ENCODE results near the gene FAR1.

FAR1 gene

GRCh38 chr11:13669544-13670488, 1.3 kb downstream of the FAR1 start:
- DNase-seq (ENCODE audit: low read depth): no peak

GRCh38 chr11:13672576-13673210, 4.2 kb downstream of the FAR1 start:
- DNase-seq (ENCODE audit: low read depth): no peak

- DNase-seq (ENCODE audit: low read depth): no peak
These were observed 6.5 kb downstream of the FAR1 start for GRCh38 chr11:13674799-13675509.

DNA sequence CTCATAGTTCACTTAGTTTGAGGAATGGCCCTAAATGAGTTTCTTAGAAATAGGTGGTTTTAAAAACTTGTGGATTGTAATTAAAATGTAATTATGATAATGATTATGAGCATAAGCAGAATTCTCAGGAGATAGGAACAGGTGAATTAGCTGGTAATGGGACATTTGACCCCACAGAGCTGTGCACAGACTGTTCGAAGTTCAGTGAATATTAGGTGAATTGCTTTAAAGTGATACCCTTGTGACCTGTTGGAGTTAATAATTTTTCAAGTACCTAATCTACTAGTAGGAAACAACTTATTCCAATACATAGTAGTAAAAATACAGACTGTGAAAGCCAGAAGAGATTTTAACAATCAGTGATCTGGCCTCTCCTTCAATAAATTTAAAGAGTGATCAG, 8.1 kb downstream of the FAR1 start:
- no peak for DNase-seq (ENCODE audit: low read depth)

DNA sequence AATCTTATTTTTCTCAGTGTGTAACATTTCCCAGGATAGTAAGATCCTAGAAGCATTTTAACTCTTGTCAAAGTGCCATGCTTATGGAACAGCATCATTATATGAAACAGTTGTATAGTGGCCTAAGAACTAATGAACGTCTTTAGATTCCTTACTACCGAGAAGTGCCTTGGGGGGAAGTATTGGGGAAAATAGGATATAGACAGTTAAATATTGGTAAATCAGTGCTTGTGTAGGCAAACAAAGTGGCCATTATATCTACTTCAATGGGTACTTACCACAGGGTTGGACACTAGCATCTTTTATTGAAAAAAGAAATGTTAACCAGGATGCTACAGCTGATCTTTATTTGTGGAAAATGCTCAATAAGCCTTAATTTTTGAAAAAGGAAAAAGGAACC, 11.3 kb downstream of the FAR1 start:
- DNase-seq (ENCODE audit: low read depth): no peak

DNA sequence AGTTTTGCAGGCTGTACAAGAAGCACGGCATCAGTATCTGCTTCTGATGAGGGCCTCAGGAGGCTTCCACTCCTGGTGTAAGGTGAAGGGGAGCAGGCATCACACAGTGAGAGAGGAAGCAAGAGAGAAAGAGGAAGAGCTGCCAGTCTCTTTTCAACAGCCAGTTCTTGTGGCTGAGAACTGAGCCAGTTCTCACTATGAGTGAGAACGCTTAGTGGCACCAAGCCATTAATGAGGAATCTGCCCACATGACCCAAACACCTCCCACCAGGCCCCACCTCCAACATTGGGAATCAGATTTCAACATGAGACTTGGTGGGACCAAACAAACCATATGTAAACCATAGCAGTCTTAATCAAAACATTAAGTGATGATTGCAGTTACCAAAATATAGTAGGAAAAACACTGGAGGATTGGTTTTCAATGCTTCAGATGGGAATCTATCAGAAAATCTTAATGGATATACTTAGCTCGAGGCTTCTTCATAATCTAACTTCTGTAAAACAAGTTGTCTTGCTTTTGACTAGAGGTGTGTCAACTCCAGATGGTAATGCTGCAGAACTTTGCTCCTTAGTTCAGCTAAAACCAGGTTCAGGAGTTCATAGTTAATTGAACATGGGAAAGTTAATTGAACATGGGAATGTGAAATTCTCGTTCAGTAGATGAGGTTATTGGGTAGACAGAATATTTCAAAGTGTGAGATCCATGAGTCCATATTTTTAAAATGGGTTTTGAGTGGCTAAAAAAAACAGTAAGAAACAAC, 12.2 kb downstream of the FAR1 start:
- no peak for DNase-seq (ENCODE audit: low read depth)

DNA sequence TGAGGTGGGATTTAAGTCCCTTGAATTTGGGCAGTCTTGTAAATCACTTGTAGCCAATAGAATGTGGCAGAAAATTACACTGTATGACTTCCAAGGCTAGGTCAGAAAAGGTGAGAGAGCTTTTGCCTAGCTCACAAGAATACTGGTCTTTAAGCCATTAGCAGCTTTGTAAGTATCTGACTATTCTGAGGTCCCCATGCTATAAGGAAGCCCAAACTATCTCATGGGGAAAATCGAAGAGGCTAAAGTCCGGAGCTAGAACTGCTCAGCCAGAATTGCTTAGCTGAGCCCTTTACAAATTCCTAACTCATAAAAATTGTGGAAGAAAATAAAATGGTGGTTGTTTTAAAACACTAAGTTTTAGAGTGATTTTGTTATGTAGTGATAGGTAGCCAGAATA, 13.0 kb downstream of the FAR1 start:
- DNase-seq (ENCODE audit: low read depth): no peak

- no peak for DNase-seq (ENCODE audit: low read depth)
These were observed 13.7 kb downstream of the FAR1 start for GRCh38 chr11:13682212-13682611.

DNA sequence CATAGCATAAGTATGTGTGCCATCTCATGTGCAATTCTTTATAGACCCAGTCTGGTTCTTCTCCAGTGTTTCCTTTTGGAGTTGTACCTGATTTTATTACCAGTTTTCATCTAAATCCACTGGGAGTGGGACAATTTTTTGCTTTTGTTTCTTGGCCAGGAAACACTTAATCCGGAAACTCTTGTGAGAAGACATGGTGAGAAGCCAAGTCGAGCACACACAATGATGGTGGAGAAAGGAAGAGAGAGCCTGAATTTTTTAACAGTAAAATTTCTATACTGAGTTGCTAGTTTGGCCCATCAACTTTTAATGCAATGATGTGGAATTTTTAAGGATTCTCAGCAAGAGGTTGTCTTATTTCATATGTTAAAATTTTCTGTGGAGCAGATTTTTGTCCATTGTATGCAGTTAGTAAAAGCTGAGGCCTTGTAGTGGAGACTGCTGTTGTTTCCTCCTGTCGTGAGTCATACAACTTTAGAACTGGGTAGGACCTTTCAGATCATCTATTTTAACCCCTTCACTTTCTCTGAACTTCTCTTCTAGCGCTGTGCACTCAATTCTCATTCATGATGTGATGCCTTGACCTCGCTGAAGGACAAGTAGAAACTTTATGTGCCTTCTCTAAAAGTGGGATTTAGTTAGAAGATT, 17.1 kb downstream of the FAR1 start:
- no peak for DNase-seq (ENCODE audit: low read depth)

DNA sequence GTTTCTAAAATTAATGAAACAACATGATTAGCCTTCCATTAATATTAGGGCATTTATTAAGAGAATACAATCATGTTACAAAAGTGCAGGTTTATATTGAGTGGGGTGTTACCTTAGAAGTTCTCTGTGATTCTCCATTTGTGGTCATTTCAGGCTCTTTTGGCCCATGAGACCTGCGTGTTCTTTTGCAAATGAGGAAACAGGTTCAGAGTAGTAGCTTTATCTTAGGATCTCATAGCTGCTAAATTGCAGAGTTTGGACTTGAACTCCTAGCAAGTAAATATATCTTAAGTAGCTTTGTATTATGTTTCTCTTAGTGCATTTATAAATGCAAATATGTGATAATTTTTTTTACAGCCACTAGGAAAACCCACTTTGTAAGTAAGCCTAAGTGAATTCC, 18.3 kb downstream of the FAR1 start:
- DNase-seq (ENCODE audit: low read depth): no peak

DNA sequence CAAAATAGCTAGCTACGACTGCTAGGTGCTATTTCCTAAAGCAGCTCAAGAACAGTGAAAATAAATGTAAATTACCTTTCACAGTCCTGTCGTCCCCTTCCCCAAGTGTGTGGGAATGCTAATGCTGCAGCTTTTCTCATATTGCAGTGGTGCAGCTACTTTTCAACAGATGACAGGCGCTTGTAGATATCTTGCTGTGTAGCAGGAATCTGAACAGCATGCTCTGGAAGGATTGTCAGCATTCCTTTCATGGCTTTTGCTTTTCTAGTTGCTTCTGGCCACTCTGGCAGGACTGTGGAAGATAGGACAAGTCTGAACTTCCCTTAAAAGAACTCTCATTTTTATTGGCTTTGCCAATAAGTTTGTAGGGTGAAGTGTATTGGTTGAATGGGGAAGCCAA, 18.8 kb downstream of the FAR1 start:
- no peak for DNase-seq (ENCODE audit: low read depth)

GRCh38 chr11:13691286-13691899, 22.9 kb downstream of the FAR1 start:
- no peak for DNase-seq (ENCODE audit: low read depth)

DNA sequence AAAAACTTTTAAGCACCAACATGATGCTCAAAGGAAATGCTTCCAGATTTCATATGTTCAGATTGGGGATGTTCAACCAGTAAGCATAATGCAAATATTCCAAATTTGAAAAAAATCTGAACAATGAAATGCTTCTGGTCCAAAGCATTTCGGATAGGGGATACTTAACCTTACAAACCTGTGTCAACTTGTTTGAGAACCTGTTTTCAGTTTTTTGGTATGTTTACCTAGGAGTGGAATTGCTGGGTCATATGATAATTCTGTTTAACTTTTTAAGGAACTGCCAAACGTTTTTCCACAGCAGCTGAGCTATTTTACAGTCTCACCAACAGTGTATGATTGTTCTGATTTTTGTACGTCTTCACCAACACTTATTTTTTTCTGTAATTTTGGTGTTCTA, 23.7 kb downstream of the FAR1 start:
- no peak for DNase-seq (ENCODE audit: low read depth)

GRCh38 chr11:13694115-13694514, 25.6 kb downstream of the FAR1 start:
- DNase-seq (ENCODE audit: low read depth): no peak

GRCh38 chr11:13695886-13696285, 27.4 kb downstream of the FAR1 start:
- DNase-seq (ENCODE audit: low read depth): no peak

GRCh38 chr11:13697710-13698109, 29.2 kb downstream of the FAR1 start:
- no peak for DNase-seq (ENCODE audit: low read depth)

- no peak for DNase-seq (ENCODE audit: low read depth)
These were observed 29.7 kb downstream of the FAR1 start for GRCh38 chr11:13698132-13698531.

DNA sequence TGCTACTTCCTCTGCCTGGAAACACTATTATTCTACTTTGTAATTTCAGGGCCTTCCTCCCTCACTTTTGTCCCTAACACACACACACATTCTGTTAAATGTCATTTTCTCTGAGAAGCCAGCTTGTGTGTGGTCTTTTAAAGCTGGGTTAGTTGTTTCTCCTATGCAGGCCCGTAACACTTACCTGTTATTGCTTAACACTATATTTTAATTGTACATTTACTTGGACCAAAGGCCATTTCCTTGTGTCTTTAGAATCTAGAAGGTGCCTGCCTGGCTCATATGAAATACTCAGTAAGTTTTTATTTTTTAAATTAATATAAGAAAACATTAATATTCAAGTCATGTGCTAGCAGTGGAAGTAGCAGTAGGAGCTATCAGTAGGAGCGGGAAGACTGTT, 30.6 kb downstream of the FAR1 start:
- DNase-seq (ENCODE audit: low read depth): no peak

DNA sequence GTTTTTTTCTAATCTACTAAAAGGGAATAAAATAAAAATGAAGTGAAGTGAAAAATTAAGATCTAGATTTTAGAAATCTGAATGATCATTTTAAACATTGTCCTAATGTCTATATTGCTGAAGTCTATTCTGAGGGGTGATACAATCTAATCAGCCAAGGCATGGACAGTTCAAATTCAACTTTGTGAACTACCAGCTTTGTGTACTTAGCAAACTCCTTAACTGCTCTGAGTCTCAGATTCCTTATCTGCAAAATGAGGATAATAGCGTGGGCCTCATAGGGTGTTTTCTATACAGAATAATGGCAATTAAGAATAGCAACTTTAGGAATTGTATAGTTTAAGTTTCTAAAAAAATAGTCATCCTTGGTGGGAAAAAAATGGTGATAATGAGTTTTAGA, 31.4 kb downstream of the FAR1 start:
- no peak for DNase-seq (ENCODE audit: low read depth)

- no peak for DNase-seq (ENCODE audit: low read depth)
These were observed 33.0 kb downstream of the FAR1 start for GRCh38 chr11:13701506-13701905.

GRCh38 chr11:13702071-13702470, 33.6 kb downstream of the FAR1 start:
- DNase-seq (ENCODE audit: low read depth): no peak

Data from GM04504 (cell line).